ENCODE results near the gene TMEM126A. TPM values are rescaled to one million over a fixed set of nuclear protein-coding genes. Genes with fewer than 3 reads are reported as not detected.
A peak's percentile ranks its signal among the peaks of the same experiment; 100 is the strongest.

TMEM126A gene
- total and polyA plus RNA-seq, 12 donors = 16.4 to 62.6 (median 39.5) TPM

- H3K9me3 ChIP-seq (replicated peaks in 1 of 3) = no peaks in the 10 kb centered on the region
- intact Hi-C loops (cut with DNase I) = no loop called here
- 83 to 91% (median 87%) methylated on average over 6 to 8 of the region's 8 CpGs for WGBS, 4 donors
- no peaks in the 10 kb centered on the region for H3K4me1 ChIP-seq (replicated peaks in 1 of 2)
- no peak overlapping the region for H3K27ac ChIP-seq
- DNase-seq = no peak
- no peaks in the 10 kb centered on the region for H3K36me3 ChIP-seq (replicated peaks in 1 of 2)
- H3K27me3 ChIP-seq = no peaks in the 10 kb centered on the region
- no peak overlapping the region for H3K4me3 ChIP-seq
- TF ChIP-seq, protein P1, sequence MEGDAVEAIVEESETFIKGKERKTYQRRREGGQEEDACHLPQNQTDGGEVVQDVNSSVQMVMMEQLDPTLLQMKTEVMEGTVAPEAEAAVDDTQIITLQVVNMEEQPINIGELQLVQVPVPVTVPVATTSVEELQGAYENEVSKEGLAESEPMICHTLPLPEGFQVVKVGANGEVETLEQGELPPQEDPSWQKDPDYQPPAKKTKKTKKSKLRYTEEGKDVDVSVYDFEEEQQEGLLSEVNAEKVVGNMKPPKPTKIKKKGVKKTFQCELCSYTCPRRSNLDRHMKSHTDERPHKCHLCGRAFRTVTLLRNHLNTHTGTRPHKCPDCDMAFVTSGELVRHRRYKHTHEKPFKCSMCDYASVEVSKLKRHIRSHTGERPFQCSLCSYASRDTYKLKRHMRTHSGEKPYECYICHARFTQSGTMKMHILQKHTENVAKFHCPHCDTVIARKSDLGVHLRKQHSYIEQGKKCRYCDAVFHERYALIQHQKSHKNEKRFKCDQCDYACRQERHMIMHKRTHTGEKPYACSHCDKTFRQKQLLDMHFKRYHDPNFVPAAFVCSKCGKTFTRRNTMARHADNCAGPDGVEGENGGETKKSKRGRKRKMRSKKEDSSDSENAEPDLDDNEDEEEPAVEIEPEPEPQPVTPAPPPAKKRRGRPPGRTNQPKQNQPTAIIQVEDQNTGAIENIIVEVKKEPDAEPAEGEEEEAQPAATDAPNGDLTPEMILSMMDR (IDR thresholded peaks at IDR 0.05) = no peak
- no peak for TF ChIP-seq POLR2A (IDR thresholded peaks at IDR 0.05)
These were observed 24.5 kb downstream of the TMEM126A start for GRCh38 chr11:85672105-85672902.

DNA sequence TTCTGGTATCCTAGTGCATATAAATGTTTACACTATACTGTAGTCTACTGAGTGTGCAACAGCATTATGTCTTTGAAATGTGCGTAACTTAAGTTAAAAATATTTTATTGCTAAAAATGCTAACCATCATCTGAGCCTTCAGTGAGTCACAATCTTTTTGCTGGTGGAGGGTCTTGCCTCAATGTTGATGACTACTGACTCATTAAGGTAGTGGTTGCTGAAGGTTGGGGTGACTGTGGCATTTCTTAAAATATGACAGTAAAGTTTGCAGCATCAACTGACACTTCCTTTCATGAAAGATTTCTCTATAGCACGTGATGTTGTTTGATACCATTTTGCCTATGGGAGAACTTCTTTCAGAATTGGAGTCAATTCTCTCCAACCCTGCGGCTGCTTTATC lies 25.6 kb downstream of the TMEM126A start:
- no peak for DNase-seq
- H3K27me3 ChIP-seq = no peaks in the 10 kb centered on the region
- intact Hi-C loops (cut with DNase I) = no loop called here
- TF ChIP-seq POLR2A (IDR thresholded peaks at IDR 0.05) = no peak
- TF ChIP-seq, protein P1 (IDR thresholded peaks at IDR 0.05) = no peak
- H3K4me1 ChIP-seq (replicated peaks in 1 of 2) = no peaks in the 10 kb centered on the region
- H3K27ac ChIP-seq = no peak overlapping the region
- H3K9me3 ChIP-seq (replicated peaks in 1 of 3) = no peaks in the 10 kb centered on the region
- H3K4me3 ChIP-seq = no peak overlapping the region
- WGBS, 4 donors = 89 to 96% (median 92%) methylated on average over 3 of the region's 3 CpGs
- no peaks in the 10 kb centered on the region for H3K36me3 ChIP-seq (replicated peaks in 1 of 2)

DNA sequence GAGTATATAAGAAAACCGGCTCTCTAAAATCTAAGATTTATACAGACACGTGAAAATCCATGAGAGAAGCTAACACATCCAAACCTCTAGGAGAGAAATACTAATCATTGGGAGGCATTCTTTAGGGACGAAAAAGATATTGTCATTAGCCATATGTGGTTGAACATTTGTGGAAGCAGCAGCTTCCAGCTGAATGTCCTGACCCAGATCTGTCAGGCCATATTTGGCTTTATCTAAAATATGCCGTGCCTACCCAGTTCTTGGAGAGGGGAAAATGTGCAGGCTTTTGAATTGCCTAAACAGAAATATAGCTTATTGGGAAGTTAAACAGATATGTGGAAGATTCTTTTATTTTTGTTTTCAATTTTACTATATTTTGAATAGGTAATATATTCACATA lies 31.8 kb downstream of the TMEM126A start:
- intact Hi-C loops (cut with DNase I) = no loop called here
- Histone ChIP-seq H3K4me1 (replicated peaks in 1 of 2) (peaks cover 7 to 35% of the 10 kb centered on the region in 2 donors), H3K9me3 (replicated peaks in 1 of 3) (no peaks in the 10 kb centered on the region), H3K27ac (no peak overlapping the region), H3K27me3 (no peaks in the 10 kb centered on the region), H3K36me3 (replicated peaks in 1 of 2) (no peaks in the 10 kb centered on the region), H3K4me3 (no peak overlapping the region)
- peak in 2 of 7 donors; percentile 29 to 32 for DNase-seq
- TF ChIP-seq POLR2A (IDR thresholded peaks at IDR 0.05) = no peak
- TF ChIP-seq, protein P1 (IDR thresholded peaks at IDR 0.05) = no peak
- 32 to 60% (median 57%) methylated on average over 4 of the region's 4 CpGs for WGBS, 4 donors

- intact Hi-C loops (cut with DNase I) = no loop called here
- H3K27ac ChIP-seq = no peak overlapping the region
- no peak overlapping the region for H3K4me3 ChIP-seq
- WGBS, 4 donors = 38 to 43% (median 42%) methylated on average over 1 of the region's 1 CpG; no CpG with 5 or more reads in 1 of the 4 donors
- peak in 1 of 2 donors; percentile 53 for TF ChIP-seq POLR2A (IDR thresholded peaks at IDR 0.05)
- TF ChIP-seq, protein P1 (IDR thresholded peaks at IDR 0.05) = no peak
- peak; percentile 48 to 89 (median 69) for DNase-seq
- no peaks in the 10 kb centered on the region for H3K9me3 ChIP-seq (replicated peaks in 1 of 3)
- H3K27me3 ChIP-seq = no peaks in the 10 kb centered on the region
- H3K36me3 ChIP-seq (replicated peaks in 1 of 2) = no peaks in the 10 kb centered on the region
- H3K4me1 ChIP-seq (replicated peaks in 1 of 2) = peaks cover 7 to 38% of the 10 kb centered on the region in 2 donors
These were observed 33.1 kb downstream of the TMEM126A start for GRCh38 chr11:85680897-85681296.

Measured in adrenal gland (tissue), 12 donors.